ENCODE data around the gene ENTPD8.

The ENTPD8 gene

GRCh38 chr9:137445930-137446431 lies 4.8 kb upstream of the ENTPD8 start:
- no peak for DNase-seq

DNA sequence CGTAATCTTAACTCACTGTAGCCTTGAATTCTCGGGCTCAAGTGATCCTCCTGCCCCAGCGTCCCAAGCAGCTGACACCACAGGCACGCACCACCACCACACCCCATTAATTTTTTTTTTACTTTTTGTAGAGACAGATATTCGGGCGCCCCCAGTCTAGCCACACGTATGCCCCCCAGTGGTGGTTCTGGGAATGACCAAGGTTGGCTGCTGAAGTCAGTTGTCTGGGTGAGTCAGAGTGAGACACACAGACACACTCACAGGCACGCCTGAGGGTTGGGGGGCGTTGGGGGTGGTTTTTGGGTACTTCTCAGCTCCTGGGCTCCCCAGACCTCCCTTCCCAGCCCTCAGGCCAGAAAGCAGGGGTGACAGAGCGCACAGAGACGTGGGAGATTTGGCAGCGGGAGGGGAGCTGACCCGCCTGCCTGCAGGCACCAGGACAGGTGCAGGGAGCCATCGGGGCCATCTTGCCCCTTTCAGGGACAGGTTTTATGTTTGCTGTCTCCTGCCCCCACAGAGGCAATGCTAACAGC lies 4.2 kb upstream of the ENTPD8 start:
- peak; percentile 89 for DNase-seq

DNA sequence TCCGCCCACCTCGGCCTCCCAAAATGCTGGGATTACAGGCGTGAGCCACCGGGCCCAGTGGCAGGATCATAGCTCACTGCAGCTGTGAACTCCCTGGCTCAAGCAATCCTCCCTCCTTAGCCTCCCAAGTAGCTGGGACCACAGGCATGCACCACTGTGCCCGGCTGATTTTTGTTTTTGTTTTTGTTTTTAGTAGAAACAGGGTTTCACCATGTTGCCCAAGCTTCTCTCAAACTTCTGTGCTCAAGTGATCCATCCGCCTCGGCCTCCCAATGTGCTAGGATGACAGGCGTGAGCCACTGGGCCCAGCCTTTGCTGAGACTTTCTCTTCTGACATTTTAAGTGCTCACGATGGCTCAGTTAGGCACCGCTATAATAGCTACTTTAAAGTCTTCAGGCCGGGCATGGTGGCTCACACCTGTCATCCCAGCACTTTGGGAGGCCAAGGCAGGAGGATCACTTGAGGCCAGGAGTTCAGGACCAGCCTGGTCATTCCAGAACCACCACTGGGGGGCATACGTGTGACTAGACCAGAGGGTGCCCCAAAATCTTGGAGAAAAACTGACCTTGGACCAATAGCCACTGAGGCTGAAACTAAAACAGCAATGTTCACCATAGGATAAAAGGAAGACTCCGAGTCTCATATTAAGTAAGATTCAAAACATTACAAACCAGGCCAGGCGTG lies 3.1 kb upstream of the ENTPD8 start:
- DNase-seq = no peak

- DNase-seq = no peak
Observed at GRCh38 chr9:137441935-137442321, 771 bp upstream of the ENTPD8 start.

DNA sequence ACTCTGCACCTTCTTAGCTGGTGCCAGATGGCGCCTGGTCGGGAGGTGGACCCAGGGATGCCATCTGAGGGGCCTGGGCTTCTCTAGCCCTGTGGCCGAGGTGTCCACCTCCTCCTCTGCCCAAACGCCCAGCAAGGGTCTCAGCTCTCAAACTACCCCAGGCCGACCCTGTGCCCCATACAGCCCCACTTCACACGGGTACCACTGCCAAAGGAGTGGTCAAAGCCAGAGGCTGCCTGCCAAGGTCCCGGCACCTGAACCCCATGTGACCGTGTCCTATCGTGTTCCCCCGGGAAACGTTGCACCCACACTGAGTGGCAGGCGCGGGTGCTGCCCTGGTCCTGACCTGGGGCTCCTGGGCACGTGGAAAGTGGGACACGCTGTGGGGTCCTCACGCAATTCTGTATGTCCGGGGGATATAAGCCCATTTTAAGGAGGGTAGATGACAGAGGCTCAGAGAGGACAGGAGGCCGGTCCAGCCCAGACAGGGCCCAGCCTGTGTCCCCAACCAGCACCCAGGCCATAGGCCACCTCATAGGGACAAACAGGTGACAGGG lies 1.9 kb downstream of the ENTPD8 start:
- peak; percentile 11 for DNase-seq

DNA sequence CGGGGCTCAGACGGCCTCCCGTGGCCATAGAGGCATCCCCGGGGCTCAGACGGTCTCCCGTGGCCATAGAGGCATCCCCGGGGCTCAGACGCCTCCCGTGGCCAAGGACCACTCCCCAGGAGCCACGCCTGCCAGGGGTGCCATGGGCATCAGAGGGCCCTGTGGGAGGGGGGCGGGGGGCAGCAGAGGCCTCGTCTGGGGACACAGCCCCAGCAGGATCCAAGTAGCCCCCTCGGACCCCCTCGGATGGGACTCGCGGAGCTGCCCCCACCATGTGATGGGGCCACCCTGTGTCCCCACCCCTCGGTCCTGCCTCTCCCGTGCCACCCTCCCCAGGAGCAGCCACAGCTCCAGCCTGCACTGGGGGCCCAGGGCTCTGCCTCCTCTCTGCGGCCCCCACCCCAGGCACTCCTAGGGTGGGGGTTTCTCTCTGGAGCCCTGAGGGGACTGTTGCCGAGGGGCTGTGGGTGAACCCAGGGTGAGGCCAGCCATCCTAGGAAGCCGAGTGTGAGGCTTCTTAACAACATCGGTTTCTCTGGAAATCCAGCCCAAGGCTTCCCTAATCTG lies 2.5 kb downstream of the ENTPD8 start:
- peak; percentile 12 for DNase-seq

GRCh38 chr9:137437691-137438590 lies 3.2 kb downstream of the ENTPD8 start:
- DNase-seq = peak; percentile 12

- DNase-seq = peak; percentile 11
Observed at GRCh38 chr9:137436761-137437600, 4.2 kb downstream of the ENTPD8 start.

DNA sequence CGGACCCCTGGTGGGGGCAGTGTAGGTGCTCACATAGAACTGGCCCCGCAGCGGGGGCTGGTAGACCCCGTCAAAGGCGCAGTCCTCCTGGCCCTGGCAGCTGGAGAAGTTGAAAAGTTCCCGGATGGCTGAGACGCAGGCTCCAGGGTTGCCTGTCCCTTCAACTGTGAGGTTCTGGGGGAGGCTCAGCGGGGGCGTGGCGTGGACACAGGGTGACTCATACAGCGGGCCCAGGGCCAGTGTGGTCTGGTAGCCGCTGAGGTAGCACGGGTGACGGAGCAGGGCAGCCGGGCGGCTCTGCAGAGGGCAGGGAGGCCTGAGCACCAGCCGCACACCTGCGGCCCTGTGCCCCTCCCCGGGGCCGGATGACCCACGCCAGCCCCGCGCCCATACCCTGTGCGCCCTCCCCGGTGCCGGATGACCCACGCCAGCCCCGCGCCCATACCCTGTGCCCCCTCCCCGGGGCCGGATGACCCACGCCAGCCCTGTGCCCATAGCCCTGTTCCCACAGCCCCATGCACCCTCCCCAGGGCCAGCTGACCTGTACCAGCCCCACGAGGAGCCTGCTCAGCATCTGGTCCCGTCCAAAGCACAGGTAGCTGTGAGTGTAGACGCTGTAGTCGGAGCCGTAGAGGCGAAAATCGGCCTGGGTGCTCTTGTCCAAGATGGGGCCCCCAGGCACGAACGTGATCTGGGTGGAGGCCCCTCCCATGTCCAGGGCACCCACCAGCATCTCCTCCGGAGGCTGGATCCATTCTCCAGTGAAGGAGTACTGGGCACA lies 5.0 kb downstream of the ENTPD8 start:
- peak; percentile 13 for DNase-seq

DNA sequence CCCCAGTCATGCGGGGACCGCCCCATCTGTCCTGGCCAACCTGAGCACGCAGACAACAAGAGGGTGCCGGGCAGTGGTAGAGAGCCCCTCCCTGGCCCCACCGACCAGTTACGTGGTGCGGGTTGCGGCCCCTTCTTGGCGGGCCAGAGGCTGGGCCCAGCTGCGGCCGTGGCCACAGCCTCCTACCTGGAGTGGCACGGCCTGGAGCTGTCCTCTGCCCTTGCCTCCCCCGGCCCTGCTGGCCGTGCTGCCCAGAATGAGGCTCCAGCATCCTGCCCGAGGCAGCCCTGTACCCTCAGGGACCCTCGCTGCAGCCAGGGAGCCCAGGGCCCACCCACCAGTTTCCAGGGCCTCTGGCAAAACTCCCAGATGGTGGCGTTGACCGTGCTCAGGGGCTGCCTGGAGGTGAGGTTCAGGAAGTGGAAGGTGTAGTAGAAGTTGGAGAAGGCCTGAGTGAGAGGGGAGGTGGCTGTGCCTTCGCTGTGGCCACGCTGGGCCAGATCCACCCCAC lies 5.7 kb downstream of the ENTPD8 start:
- DNase-seq = peak; percentile 12

DNA sequence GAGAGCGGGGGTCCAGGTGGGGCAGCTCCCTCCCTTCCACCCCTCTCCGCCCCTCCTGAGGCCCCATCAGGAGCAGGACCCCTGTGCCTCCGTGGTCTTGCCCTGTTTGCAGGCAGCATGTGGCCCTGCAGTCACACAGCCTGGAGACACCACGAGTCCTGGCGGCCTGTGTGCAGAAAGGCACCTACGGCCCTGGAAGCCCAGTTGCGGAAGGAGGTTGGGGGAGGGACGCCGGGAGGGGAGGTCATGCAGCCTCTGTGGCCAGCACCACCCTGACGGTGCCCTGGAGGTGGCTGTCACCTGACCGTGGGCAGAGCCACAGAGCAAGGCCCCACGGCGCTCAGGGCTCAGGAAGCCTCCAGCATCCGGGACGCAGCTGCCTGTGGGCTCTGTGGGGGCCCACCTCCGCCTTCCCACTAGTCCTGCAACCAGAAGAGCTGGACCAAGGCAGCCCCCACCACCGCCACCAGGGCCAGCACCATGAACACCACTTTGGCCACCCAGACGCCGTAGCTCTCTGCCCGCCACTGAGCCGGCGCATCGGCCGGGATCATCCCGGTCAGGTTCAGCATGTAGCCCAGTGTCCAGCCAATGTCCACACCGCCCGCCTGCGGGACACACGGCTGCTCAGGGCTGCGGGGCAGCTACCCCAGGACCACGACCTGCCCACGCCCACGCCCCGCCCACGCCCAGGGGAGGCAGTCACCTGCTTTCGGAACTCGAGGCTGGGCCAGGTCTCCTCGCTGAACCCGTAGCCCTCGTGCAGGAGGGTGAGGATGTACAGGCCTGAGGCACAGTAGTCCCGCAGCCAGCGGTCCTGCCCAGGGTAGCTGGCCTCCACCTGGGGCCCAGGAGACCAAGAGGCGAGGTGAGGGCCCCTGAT lies 6.4 kb downstream of the ENTPD8 start:
- DNase-seq = peak; percentile 14

DNA sequence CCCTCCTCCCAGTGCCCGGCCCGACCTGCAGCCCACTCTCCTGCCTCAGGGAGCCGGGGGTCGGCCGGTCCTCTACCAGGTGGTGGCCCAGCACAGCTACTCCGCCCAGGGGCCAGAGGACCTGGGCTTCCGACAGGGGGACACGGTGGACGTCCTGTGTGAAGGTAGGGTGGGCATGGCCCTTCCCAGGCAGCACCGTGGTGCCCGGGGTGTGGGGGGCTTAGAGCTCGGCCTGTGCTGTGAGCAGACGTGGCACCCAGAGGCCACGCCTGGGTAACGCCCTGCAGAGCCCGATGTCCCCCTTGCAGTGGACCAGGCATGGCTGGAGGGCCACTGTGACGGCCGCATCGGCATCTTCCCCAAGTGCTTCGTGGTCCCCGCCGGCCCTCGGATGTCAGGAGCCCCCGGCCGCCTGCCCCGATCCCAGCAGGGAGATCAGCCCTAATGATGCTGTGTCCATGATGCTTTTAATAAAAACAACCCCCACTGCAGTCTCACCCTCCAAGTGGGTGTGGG lies 7.2 kb downstream of the ENTPD8 start:
- DNase-seq = peak; percentile 10

- peak; percentile 13 for DNase-seq
Observed at GRCh38 chr9:137433349-137433915, 7.7 kb downstream of the ENTPD8 start.

- peak; percentile 14 for DNase-seq
Observed at GRCh38 chr9:137432687-137433348, 8.3 kb downstream of the ENTPD8 start.

DNA sequence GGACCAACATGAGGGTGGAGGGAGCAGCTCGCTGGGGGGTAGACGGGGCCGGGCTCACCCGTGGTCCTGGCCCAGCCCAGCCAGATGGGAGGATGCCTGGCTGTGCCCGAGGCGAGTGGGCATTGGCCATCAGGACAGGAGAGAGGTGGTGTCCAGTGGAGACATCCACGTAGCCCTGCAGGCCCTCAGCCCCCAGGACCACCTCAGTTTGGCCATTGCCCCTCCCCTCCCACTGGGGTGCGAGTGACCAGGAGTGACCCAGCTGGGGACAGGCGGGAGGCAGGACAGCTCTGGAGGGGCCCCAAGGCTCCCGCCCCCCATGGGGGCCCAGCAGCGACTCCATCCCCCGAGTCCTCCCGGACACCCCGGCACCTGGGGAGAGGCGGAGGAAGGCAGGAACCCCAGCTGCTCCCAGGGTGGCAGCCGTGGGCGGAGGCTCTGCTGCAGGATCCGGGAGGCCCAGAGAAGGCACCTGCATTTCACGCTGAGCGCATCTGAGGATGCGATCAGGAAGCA lies 9.7 kb downstream of the ENTPD8 start:
- DNase-seq = peak; percentile 12

GRCh38 chr9:137430723-137431415 lies 10.3 kb downstream of the ENTPD8 start:
- peak; percentile 14 for DNase-seq

DNA sequence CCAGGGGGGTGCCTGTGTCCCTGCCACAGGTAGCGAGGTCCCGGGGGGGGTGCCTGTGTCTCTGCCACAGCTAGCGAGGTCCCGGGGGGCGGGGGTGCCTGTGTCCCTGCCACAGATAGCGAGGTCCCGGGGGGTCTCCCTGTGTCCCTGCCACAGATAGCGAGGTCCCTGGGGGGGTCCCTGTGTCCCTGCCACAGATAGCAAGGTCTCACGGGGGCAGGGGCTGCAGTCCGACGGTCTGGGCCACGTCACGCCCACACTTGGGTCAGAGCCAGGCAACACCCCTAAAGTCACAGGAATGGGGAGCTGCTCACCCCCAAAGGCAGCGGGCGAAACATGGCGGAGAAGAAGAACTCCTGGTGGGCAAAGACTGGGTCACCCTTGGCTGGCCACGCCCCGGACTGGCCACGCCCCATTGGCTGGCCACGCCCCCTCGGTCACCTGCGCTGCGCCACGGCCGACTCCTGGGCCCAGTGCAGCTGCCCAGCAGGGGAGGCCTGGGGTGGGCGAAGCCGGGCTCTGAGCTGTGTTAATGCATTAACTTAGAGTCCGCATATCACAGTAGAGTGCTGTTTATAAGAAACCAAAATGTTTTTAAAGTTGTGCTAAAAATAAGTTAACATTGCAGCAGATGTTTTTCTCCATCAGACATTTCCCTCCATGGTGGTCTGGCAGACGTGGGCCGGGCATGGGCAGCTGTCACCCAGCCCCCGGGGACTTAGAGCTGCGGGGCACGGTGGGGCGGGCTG lies 11.0 kb downstream of the ENTPD8 start:
- DNase-seq = no peak

Data from activated CD8-positive, alpha-beta memory T cell treated with anti-CD3 and anti-CD28 coated beads, Interleukin-2, amount 50 U/mL, for 4 hours (primary cell).